ENCODE data around the gene LRRFIP1.

Gene LRRFIP1

DNA sequence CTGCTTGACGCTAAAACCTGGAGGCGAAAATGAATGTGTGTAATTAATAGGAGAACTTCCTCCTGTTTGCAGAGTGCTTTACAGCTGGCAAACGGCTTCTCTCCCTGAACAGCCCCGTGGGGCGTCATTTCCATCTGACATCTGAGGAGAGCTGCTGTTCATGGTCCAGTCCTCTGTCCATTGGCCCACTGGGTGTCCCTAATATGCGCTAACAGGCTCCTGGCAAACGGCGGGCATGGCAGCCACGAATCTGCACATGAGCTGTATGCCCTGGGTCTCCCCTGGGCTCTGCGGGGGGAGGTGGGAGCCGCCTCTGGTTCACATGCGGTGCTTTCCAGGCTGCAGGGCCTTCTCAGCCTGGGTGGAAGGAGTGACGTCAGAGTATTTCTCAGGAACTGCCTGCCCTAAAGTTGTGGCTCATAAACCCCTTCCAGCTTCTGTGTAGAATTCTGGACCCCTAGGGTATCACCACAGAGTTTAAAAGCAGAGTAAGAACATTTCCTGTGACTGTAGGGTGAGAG is 73.2 kb downstream of the LRRFIP1 start:
- TF ChIP-seq, protein P1, sequence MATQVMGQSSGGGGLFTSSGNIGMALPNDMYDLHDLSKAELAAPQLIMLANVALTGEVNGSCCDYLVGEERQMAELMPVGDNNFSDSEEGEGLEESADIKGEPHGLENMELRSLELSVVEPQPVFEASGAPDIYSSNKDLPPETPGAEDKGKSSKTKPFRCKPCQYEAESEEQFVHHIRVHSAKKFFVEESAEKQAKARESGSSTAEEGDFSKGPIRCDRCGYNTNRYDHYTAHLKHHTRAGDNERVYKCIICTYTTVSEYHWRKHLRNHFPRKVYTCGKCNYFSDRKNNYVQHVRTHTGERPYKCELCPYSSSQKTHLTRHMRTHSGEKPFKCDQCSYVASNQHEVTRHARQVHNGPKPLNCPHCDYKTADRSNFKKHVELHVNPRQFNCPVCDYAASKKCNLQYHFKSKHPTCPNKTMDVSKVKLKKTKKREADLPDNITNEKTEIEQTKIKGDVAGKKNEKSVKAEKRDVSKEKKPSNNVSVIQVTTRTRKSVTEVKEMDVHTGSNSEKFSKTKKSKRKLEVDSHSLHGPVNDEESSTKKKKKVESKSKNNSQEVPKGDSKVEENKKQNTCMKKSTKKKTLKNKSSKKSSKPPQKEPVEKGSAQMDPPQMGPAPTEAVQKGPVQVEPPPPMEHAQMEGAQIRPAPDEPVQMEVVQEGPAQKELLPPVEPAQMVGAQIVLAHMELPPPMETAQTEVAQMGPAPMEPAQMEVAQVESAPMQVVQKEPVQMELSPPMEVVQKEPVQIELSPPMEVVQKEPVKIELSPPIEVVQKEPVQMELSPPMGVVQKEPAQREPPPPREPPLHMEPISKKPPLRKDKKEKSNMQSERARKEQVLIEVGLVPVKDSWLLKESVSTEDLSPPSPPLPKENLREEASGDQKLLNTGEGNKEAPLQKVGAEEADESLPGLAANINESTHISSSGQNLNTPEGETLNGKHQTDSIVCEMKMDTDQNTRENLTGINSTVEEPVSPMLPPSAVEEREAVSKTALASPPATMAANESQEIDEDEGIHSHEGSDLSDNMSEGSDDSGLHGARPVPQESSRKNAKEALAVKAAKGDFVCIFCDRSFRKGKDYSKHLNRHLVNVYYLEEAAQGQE (IDR thresholded peaks at IDR 0.05; ENCODE audit: insufficient read depth in 1 of 2, low read depth in 2 of 2, low read length in 2 of 2), result no peak

DNA sequence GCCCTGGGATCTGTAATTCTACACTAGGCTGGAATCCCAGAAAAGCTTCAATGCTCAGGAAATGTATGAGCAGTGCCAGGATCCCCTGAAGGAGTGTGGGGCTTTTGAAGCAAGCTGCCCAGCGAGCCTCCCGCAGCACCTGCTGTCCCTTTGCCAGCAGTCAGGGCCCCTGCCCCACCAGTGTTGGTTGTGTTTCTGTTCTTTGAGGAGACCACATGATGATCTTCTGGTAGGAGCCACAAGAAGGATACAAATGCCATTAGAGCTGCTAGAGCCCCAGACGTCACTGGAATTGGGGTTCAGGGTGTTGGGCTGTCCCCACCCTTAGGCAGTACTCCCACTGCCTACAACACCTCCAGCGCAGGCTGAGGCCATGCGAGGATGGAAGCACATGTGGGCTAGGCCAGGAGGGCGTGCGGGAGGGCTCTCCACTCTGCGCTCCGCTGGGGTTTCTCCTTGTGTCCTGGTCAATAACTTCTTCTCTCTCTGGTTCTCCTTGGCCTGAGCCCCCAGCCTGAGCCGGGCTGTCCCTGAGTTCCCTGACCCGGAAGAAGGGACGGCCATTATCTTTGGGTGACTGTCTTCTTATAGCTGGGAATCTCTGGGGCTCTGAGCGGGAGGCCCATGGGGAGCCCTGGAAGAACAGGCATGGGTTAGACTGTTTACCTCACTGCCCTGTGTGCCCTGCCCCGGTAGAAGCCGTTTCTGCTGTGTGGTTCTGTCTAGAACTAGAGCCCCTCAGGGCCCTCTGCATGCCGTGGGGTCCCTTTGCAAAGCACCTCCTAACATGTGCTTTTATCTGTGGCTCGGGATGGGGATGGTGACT is 73.9 kb downstream of the LRRFIP1 start:
- no peak for TF ChIP-seq POLR2AphosphoS5 (IDR thresholded peaks at IDR 0.05; ENCODE audit: low read depth, low read length)

DNA sequence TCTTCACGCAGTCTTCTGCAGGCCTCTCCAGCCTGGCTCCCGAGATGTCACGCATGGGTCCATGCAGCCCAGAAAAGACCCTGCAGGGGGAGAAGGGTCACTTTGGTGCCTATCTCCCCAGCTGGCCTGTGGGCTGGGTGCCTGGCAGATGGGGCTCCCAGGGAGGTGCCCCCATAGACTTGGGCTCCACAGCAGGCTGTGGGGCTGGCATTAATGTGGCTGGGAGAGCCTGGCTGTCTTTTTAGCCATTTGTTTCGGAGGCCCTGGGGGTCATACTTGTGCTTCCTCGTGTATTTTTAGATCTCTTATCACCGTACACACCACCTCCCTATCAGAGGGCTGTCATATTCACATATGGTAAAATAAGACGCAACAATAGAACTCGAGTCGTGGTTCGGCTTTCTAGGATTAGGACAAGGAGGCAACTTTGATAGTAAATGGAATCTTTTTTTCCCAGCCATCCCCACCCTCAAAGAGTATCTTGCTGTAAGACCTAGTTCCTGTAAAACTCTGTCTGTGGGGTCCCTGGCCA is 74.5 kb downstream of the LRRFIP1 start:
- TF ChIP-seq, protein P1 (IDR thresholded peaks at IDR 0.05; ENCODE audit: insufficient read depth in 1 of 2, low read depth in 2 of 2, low read length in 2 of 2), result no peak
- TF ChIP-seq FOXP2 (optimal IDR thresholded peaks at IDR 0.05; ENCODE audit: borderline replicate concordance, extremely low read depth, extremely low read length, insufficient read depth) (no peak), SIN3A (IDR thresholded peaks at IDR 0.05; ENCODE audit: borderline replicate concordance, insufficient read depth, low read length) (no peak), TAF1 (IDR thresholded peaks at IDR 0.05; ENCODE audit: borderline replicate concordance, insufficient read depth, low read length) (no peak), POLR2AphosphoS5 (IDR thresholded peaks at IDR 0.05; ENCODE audit: low read depth, low read length) (no peak)

DNA sequence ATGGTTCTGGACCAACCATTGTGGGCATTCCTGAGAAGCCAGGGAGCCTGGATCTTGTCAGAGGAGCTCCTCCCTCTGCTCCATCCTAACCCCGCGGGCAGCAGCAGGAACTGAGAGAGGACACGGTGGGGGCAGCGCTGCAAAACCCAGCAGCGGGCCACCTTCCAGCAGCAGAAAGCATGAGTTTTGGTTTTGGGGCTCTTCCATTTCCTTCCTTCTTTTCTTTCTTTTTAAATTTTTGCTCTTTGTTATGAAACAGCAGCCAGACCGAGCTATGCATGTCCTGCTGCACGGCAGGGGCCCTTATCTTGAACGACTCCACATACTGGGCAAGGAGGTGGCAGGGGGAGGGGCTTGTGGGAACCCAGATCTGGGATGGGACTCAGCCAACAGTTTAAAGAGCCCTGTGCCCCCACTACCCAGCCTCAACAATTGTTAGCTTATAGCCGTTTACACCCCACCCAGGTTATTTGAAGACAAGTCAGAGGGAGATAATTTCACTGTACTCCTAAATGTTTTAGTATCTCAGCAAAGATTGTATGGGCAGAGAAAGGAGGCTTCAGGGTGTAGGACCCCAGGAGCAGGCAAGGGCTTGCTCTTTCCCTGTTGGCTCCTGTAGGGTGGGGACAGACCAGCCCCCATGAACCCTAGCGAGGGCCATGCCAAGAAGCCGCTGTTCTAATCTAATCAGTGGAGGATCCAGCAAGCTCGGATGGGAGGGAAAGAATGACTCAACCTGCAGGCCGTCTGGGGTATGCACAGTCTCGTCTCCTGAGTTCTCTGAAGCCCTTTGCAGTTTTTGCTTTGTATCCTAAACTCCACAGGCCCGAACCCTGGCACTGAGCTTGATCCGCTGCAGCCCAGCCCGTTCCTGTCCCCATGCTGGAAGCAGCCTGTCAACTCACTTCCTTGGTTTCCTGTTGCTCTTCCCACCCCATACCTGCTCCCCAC is 75.3 kb downstream of the LRRFIP1 start:
- TF ChIP-seq SIN3A (IDR thresholded peaks at IDR 0.05; ENCODE audit: borderline replicate concordance, insufficient read depth, low read length), result no peak
- TF ChIP-seq FOXP2 (optimal IDR thresholded peaks at IDR 0.05; ENCODE audit: borderline replicate concordance, extremely low read depth, extremely low read length, insufficient read depth), result no peak
- TF ChIP-seq POLR2AphosphoS5 (IDR thresholded peaks at IDR 0.05; ENCODE audit: low read depth, low read length), result no peak
- no peak for TF ChIP-seq TAF1 (IDR thresholded peaks at IDR 0.05; ENCODE audit: borderline replicate concordance, insufficient read depth, low read length)
- TF ChIP-seq, protein P1 (IDR thresholded peaks at IDR 0.05; ENCODE audit: insufficient read depth in 1 of 2, low read depth in 2 of 2, low read length in 2 of 2), result no peak

DNA sequence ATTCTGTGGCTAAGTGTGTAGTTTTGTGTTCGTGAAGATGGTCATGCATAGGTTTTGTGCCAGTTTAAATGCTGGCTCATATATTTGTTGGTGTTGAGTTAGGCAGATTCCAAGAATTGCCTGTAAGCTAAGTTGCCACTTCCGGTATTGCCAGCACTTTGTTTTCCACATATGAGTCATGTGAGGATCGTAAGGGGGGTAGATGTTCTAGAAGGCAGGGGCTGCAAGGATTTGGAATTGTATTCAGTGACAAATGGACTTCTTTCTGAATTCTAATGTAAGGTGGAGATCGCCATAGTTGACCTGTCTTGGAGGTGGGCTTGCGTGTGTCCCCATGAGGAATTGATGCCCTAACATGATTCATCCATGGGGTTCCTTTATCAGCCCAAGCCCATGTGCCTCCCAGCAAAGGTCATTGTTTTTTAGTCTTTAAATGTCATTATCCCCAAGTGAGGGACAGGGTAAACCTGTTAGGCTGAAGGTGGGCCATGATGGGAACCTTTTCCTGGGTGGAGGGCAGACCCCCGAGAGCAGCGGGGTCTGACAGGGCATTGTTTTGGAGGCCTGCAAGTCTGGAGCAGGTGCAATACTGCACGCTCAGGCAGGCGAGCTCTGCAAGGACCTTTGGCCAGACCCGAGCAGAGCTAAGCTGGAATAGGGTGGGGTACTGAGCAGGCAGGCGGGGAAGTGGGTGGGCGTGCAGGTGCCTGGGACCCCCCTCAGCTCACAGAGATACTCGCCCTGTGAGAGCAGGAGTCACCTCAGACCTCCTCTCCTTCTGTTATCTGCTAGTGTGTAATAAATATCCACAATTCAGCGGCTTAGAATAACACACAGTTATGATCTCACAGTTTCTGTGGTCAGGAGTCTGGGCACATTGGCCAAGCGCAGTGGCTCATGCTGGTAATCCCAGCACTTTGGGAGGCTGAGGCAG is 77.4 kb downstream of the LRRFIP1 start:
- TF ChIP-seq SIN3A (IDR thresholded peaks at IDR 0.05; ENCODE audit: borderline replicate concordance, insufficient read depth, low read length), result no peak
